ENCODE measurements around the gene HSD11B1. TPM values are rescaled to one million over a fixed set of nuclear protein-coding genes. Genes with fewer than 3 reads are reported as not detected.
A peak's percentile ranks its signal among the peaks of the same experiment; 100 is the strongest.

Gene HSD11B1
- total and polyA plus RNA-seq, 5 donors from 2014 or later, result 0.38 to 0.74 (median 0.63) TPM

DNA sequence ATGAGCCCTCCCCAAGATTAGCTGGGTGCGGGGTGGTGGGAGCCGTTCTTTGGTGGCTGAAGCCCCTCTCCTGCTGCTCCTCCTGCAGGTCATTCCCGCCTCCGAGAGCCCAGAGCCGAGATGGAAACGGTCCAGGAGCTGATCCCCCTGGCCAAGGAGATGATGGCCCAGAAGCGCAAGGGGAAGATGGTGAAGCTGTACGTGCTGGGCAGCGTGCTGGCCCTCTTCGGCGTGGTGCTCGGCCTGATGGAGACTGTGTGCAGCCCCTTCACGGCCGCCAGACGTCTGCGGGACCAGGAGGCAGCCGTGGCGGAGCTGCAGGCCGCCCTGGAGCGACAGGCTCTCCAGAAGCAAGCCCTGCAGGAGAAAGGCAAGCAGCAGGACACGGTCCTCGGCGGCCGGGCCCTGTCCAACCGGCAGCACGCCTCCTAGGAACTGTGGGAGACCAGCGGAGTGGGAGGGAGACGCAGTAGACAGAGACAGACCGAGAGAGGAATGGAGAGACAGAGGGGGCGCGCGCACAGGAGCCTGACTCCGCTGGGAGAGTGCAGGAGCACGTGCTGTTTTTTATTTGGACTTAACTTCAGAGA lies 29.0 kb upstream of the HSD11B1 start:
- H3K36me3 ChIP-seq (ENCODE audit: control insufficient read depth, insufficient read depth, low read length), result no peaks in the 10 kb centered on the region
- Mint-ChIP-seq H3K9me3 (peaks cover 0 to 8% (median 0%) of the 10 kb centered on the region in 7 donors), H3K4me3 (peak overlapping the region in 3 of 4 donors; percentile 26 to 82 (median 69)), H3K4me1 (peaks cover 0 to 38% (median 23%) of the 10 kb centered on the region in 4 donors), H3K27me3 (peaks cover 71% of the 10 kb centered on the region), H3K36me3 (no peaks in the 10 kb centered on the region), H3K27ac (no peak overlapping the region)
- no peak overlapping the region for H3K4me3 ChIP-seq (ENCODE audit: low read depth, low read length)
- DNase-seq, result no peak
- no peaks in the 10 kb centered on the region for H3K9me3 ChIP-seq (ENCODE audit: control insufficient read depth in 2 of 2, low read length in 2 of 2)
- ATAC-seq (ENCODE audit: low read depth in 2 of 2), result no peak
- no peak overlapping the region for H3K27ac ChIP-seq (ENCODE audit: insufficient read depth, low read length, poor library complexity, severe bottlenecking)
- H3K27me3 ChIP-seq (ENCODE audit: control insufficient read depth, insufficient read depth, low read length), result peaks cover 47% of the 10 kb centered on the region
- peaks cover 22% of the 10 kb centered on the region for H3K4me1 ChIP-seq (ENCODE audit: control insufficient read depth, insufficient read depth, low read length, poor library complexity, severe bottlenecking)

DNA sequence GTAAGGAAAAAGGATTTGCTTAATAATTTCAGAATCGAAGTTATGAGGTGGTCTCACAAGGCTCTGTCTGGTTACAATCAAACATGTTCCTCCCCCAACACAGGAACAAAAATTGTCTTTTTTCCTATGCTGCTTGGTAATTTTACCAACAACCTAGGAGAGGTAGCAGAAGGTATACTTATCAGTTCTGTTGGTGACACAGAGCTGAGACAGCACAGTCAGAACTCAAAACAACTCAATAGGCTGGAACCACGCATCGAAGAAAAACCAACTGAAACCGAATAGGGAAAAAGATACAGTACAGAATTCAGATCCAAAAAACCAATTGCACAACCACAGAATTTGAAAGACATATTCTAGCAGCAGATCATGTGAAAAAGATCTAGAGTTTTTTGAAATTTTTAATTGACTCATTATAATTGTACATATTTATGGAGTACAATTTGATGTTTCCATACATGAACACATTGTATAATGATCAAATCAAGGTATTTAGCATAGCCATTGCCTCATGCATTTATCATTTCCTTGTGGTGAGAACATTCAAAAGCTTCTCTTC lies 25.6 kb upstream of the HSD11B1 start:
- ATAC-seq (ENCODE audit: low read depth in 2 of 2) (no peak), DNase-seq (no peak)
- Mint-ChIP-seq H3K9me3 (peaks cover 0 to 5% (median 0%) of the 10 kb centered on the region in 7 donors), H3K4me1 (peaks cover 0 to 24% (median 11%) of the 10 kb centered on the region in 4 donors), H3K36me3 (no peaks in the 10 kb centered on the region), H3K27me3 (peaks cover 74% of the 10 kb centered on the region), H3K27ac (no peak overlapping the region), H3K4me3 (no peak overlapping the region)
- peaks cover 13% of the 10 kb centered on the region for H3K4me1 ChIP-seq (ENCODE audit: control insufficient read depth, insufficient read depth, low read length, poor library complexity, severe bottlenecking)
- H3K27me3 ChIP-seq (ENCODE audit: control insufficient read depth, insufficient read depth, low read length), result peaks cover 49% of the 10 kb centered on the region
- peaks cover 0 to 3% of the 10 kb centered on the region in 2 experiments for H3K9me3 ChIP-seq (ENCODE audit: control insufficient read depth in 2 of 2, low read length in 2 of 2)
- H3K27ac ChIP-seq (ENCODE audit: insufficient read depth, low read length, poor library complexity, severe bottlenecking), result no peak overlapping the region
- H3K4me3 ChIP-seq (ENCODE audit: low read depth, low read length), result no peak overlapping the region
- no peaks in the 10 kb centered on the region for H3K36me3 ChIP-seq (ENCODE audit: control insufficient read depth, insufficient read depth, low read length)

DNA sequence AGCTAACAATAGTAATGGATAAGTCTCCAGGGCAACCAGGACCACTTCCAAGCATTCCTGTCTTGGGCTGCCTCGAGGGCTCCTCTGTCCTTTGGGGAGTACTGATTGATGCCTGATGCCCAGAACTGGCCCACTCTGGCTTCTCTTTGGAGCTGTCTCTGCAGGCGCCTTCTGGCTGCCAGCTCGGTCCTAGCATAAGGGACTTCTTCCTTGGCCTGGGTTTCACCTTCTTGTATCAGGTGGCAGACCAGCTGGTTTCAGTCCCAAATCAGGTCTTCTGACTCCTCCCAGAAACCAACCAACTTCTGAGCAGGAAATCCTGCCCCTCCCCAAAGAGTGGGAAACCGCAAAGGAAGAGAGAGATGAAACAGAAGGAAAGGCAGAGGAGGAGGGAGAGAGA lies 18.8 kb upstream of the HSD11B1 start:
- peaks cover 13% of the 10 kb centered on the region for H3K27me3 ChIP-seq (ENCODE audit: control insufficient read depth, insufficient read depth, low read length)
- peaks cover 0 to 2% of the 10 kb centered on the region in 2 experiments for H3K9me3 ChIP-seq (ENCODE audit: control insufficient read depth in 2 of 2, low read length in 2 of 2)
- peaks cover 18% of the 10 kb centered on the region for H3K4me1 ChIP-seq (ENCODE audit: control insufficient read depth, insufficient read depth, low read length, poor library complexity, severe bottlenecking)
- Mint-ChIP-seq H3K27me3 (peaks cover 21% of the 10 kb centered on the region), H3K4me1 (peaks cover 11 to 37% (median 23%) of the 10 kb centered on the region in 4 donors), H3K9me3 (no peaks in the 10 kb centered on the region), H3K27ac (peak overlapping the region in 2 of 3 donors; percentile 9 to 63), H3K36me3 (peaks cover 4% of the 10 kb centered on the region), H3K4me3 (peak overlapping the region; percentile 12 to 86 (median 62))
- H3K27ac ChIP-seq (ENCODE audit: insufficient read depth, low read length, poor library complexity, severe bottlenecking), result no peak overlapping the region
- no peak for ATAC-seq (ENCODE audit: low read depth in 2 of 2)
- no peaks in the 10 kb centered on the region for H3K36me3 ChIP-seq (ENCODE audit: control insufficient read depth, insufficient read depth, low read length)
- peak overlapping the region; percentile 42 for H3K4me3 ChIP-seq (ENCODE audit: low read depth, low read length)
- peak in 1 of 3 donors; percentile 71 for DNase-seq

DNA sequence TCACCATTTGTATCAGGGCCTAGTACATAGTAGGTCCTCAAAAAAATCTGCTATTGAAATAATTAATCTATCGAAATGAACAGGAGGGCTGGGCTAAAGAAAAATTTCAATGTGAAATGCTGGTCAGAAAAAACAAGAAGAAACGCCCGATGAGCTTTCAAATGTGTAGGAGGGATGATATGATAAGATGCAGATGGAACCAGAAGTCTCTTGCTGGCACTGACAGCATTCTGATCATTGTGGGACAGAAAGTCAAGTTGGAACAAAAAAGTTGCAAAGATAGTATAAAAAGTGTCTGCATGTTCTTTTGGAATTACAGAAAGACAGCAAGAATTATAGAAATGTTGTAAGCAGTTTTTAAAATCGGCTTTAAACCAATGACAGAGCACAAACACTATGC lies 18.3 kb upstream of the HSD11B1 start:
- H3K4me1 ChIP-seq (ENCODE audit: control insufficient read depth, insufficient read depth, low read length, poor library complexity, severe bottlenecking), result peaks cover 18% of the 10 kb centered on the region
- peaks cover 11 to 37% (median 23%) of the 10 kb centered on the region in 4 donors for H3K4me1 Mint-ChIP-seq
- peaks cover 4% of the 10 kb centered on the region for H3K36me3 Mint-ChIP-seq
- DNase-seq, result no peak
- peak overlapping the region in 1 of 3 donors; percentile 9 for H3K27ac Mint-ChIP-seq
- H3K36me3 ChIP-seq (ENCODE audit: control insufficient read depth, insufficient read depth, low read length), result no peaks in the 10 kb centered on the region
- no peak for ATAC-seq (ENCODE audit: low read depth in 2 of 2)
- no peak overlapping the region for H3K27ac ChIP-seq (ENCODE audit: insufficient read depth, low read length, poor library complexity, severe bottlenecking)
- H3K9me3 Mint-ChIP-seq, result no peaks in the 10 kb centered on the region
- peaks cover 11% of the 10 kb centered on the region for H3K27me3 ChIP-seq (ENCODE audit: control insufficient read depth, insufficient read depth, low read length)
- H3K4me3 Mint-ChIP-seq, result peak overlapping the region; percentile 12 to 86 (median 62)
- H3K4me3 ChIP-seq (ENCODE audit: low read depth, low read length), result peak overlapping the region; percentile 42
- H3K9me3 ChIP-seq (ENCODE audit: control insufficient read depth in 2 of 2, low read length in 2 of 2), result no peaks in the 10 kb centered on the region
- peaks cover 16% of the 10 kb centered on the region for H3K27me3 Mint-ChIP-seq

DNA sequence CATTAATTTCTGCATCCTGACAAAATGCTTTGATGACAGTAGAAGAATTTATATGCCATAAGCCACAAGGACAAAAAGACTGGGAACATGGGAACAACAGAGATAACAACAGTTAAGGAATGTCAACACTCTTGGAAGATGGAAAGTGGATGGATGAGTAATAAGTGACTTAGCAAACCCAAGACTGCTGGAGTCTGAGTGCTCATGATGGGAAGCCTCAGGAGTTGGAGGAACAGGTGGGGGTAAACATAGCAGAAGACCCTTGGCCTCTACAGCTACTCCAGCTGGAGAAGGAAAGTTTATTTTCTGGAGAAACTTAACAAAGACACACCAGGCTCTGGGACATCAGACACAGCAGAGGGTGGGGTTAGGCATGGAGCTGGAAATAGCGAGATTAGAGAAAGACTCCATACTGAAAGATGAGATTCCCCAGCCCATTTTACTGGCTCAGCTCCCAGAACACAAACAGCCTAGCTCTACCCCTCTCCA lies 15.9 kb upstream of the HSD11B1 start:
- Histone ChIP-seq H3K36me3 (ENCODE audit: control insufficient read depth, insufficient read depth, low read length) (no peaks in the 10 kb centered on the region), H3K27ac (ENCODE audit: insufficient read depth, low read length, poor library complexity, severe bottlenecking) (no peak overlapping the region), H3K4me1 (ENCODE audit: control insufficient read depth, insufficient read depth, low read length, poor library complexity, severe bottlenecking) (peaks cover 18% of the 10 kb centered on the region), H3K27me3 (ENCODE audit: control insufficient read depth, insufficient read depth, low read length) (no peaks in the 10 kb centered on the region), H3K4me3 (ENCODE audit: low read depth, low read length) (no peak overlapping the region), H3K9me3 (ENCODE audit: control insufficient read depth in 2 of 2, low read length in 2 of 2) (no peaks in the 10 kb centered on the region)
- DNase-seq, result no peak
- Mint-ChIP-seq H3K36me3 (peaks cover 4% of the 10 kb centered on the region), H3K4me1 (peaks cover 16 to 48% (median 26%) of the 10 kb centered on the region in 4 donors), H3K4me3 (no peak overlapping the region), H3K9me3 (no peaks in the 10 kb centered on the region), H3K27me3 (peaks cover 13% of the 10 kb centered on the region), H3K27ac (no peak overlapping the region)
- ATAC-seq (ENCODE audit: low read depth in 2 of 2), result no peak

DNA sequence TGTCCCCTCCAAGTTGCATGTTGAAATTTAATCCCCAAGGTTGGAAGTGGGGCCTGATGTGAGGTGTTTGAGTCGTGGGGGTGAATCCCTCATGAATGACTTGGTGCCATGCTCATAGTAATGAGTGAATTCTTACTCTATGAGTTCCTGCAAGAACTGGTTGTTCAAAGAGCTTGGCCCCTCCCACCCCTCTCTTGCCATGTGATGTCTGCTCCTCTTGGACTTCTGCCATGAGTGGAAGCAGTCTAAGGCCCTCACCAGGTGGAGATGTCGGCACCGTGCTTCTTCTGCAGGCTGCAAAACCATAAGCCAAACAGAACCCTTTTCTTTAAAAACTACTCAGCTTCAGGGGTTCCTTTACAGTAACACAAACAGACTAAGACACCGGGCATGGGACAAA lies 15.2 kb upstream of the HSD11B1 start:
- Mint-ChIP-seq H3K36me3 (peaks cover 4% of the 10 kb centered on the region), H3K27me3 (peaks cover 18% of the 10 kb centered on the region), H3K9me3 (no peaks in the 10 kb centered on the region), H3K27ac (no peak overlapping the region), H3K4me1 (peaks cover 16 to 48% (median 26%) of the 10 kb centered on the region in 4 donors), H3K4me3 (no peak overlapping the region)
- Histone ChIP-seq H3K4me1 (ENCODE audit: control insufficient read depth, insufficient read depth, low read length, poor library complexity, severe bottlenecking) (peaks cover 18% of the 10 kb centered on the region), H3K4me3 (ENCODE audit: low read depth, low read length) (no peak overlapping the region), H3K27ac (ENCODE audit: insufficient read depth, low read length, poor library complexity, severe bottlenecking) (no peak overlapping the region), H3K36me3 (ENCODE audit: control insufficient read depth, insufficient read depth, low read length) (no peaks in the 10 kb centered on the region), H3K9me3 (ENCODE audit: control insufficient read depth in 2 of 2, low read length in 2 of 2) (no peaks in the 10 kb centered on the region), H3K27me3 (ENCODE audit: control insufficient read depth, insufficient read depth, low read length) (no peaks in the 10 kb centered on the region)
- no peak for ATAC-seq (ENCODE audit: low read depth in 2 of 2)
- no peak for DNase-seq

DNA sequence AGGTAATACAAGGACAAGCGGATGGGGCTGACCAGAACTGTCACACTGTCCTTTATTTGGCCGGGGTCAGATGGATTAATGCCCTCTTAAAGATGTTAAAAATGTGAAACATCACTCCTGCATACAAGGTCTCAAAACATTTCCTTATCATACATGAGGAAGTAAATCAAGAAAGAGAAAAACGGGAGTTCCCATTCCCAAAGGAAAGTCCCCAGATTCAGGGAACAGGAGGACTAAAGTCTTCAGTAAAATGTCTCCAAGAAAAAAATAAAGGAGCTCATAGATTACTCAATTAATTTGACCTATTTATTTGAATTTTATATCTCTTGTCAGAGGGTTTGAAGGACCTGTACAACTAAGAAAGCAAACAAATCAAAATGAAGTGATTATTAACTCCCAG lies 13.4 kb upstream of the HSD11B1 start:
- Histone ChIP-seq H3K4me1 (ENCODE audit: control insufficient read depth, insufficient read depth, low read length, poor library complexity, severe bottlenecking) (peaks cover 7% of the 10 kb centered on the region), H3K9me3 (ENCODE audit: control insufficient read depth in 2 of 2, low read length in 2 of 2) (no peaks in the 10 kb centered on the region), H3K4me3 (ENCODE audit: low read depth, low read length) (no peak overlapping the region), H3K27ac (ENCODE audit: insufficient read depth, low read length, poor library complexity, severe bottlenecking) (no peak overlapping the region), H3K27me3 (ENCODE audit: control insufficient read depth, insufficient read depth, low read length) (no peaks in the 10 kb centered on the region), H3K36me3 (ENCODE audit: control insufficient read depth, insufficient read depth, low read length) (no peaks in the 10 kb centered on the region)
- Mint-ChIP-seq H3K27ac (peak overlapping the region in 1 of 3 donors; percentile 15), H3K9me3 (no peaks in the 10 kb centered on the region), H3K4me1 (peaks cover 8 to 34% (median 14%) of the 10 kb centered on the region in 4 donors), H3K4me3 (no peak overlapping the region), H3K27me3 (peaks cover 12% of the 10 kb centered on the region), H3K36me3 (no peaks in the 10 kb centered on the region)
- no peak for DNase-seq
- ATAC-seq (ENCODE audit: low read depth in 2 of 2), result no peak

Data from CD4-positive, CD25-positive, alpha-beta regulatory T cell (primary cell).